WTC11 (cell line): ENCODE data around the gene ZNF335. TPM values are rescaled to one million over a fixed set of nuclear protein-coding genes. Genes with fewer than 3 reads are reported as not detected.

Source experiments
- ARID4B ChIP-seq: sonication (generic); formaldehyde crosslinking; IDR thresholded peaks from 2 replicates; pipeline ENCODE4 v1.8.0; 2023; ENCODE audit warnings: missing genetic modification reagents, mild to moderate bottlenecking, borderline replicate concordance
- ATF3 ChIP-seq: sonication (generic); formaldehyde crosslinking; conservative IDR thresholded peaks from 2 replicates; pipeline ENCODE4 v1.8.1; 2022; ENCODE audit warnings: mild to moderate bottlenecking, missing genetic modification reagents
- CBFB ChIP-seq: sonication (generic); formaldehyde crosslinking; IDR thresholded peaks from 2 replicates; pipeline ENCODE4 v1.8.1; 2022; ENCODE audit warnings: mild to moderate bottlenecking, low read depth, missing genetic modification reagents
- CDX4 ChIP-seq: fragments of 250-450 bp; sonication (Bioruptor Pico); IDR thresholded peaks from 2 replicates; pipeline ENCODE4 v1.9.0; 2021; ENCODE audit warnings: moderate library complexity, mild to moderate bottlenecking, inconsistent platforms, borderline replicate concordance
- E2F1 ChIP-seq: sonication (generic); formaldehyde crosslinking; IDR thresholded peaks from 2 replicates; pipeline ENCODE4 v1.8.0; 2022; ENCODE audit warnings: mild to moderate bottlenecking, missing genetic modification reagents
- GRHL2 ChIP-seq: fragments of 250-450 bp; sonication (Bioruptor Pico); IDR thresholded peaks from 2 replicates; pipeline ENCODE4 v1.8.0; 2022; ENCODE audit warnings: mild to moderate bottlenecking, moderate library complexity; ENCODE audit not compliant: insufficient replicate concordance, severe bottlenecking
- HMGA2 ChIP-seq: fragments of 250-450 bp; sonication (Bioruptor Pico); IDR thresholded peaks from 2 replicates; pipeline ENCODE4 v1.4.0; 2021; ENCODE audit warnings: mild to moderate bottlenecking, moderate library complexity
- JUN ChIP-seq: sonication (generic); formaldehyde crosslinking; IDR thresholded peaks from 2 replicates; pipeline ENCODE4 v1.8.0; 2023; ENCODE audit warnings: mild to moderate bottlenecking, missing genetic modification reagents
- MLX ChIP-seq: sonication (generic); formaldehyde crosslinking; IDR thresholded peaks from 2 replicates; pipeline ENCODE4 v1.8.1; 2023; ENCODE audit warnings: mild to moderate bottlenecking, missing genetic modification reagents, moderate library complexity
- NFATC4 ChIP-seq: fragments of 250-450 bp; sonication (Bioruptor Pico); IDR thresholded peaks from 2 replicates; pipeline ENCODE4 v1.9.0; 2021; ENCODE audit warnings: mild to moderate bottlenecking
- NFE2L1 ChIP-seq: sonication (generic); formaldehyde crosslinking; IDR thresholded peaks from 2 replicates; pipeline ENCODE4 v1.8.1; 2023; ENCODE audit warnings: missing genetic modification reagents
- NFYB ChIP-seq: sonication (generic); formaldehyde crosslinking; conservative IDR thresholded peaks from 2 replicates; pipeline ENCODE4 v1.8.0; 2022; ENCODE audit warnings: low read depth, missing genetic modification reagents
- RORB ChIP-seq: fragments of 250-450 bp; sonication (Bioruptor Pico); IDR thresholded peaks from 2 replicates; pipeline ENCODE4 v1.9.0; 2021; ENCODE audit warnings: mild to moderate bottlenecking
- SMAD3 ChIP-seq: sonication (generic); formaldehyde crosslinking; IDR thresholded peaks from 2 replicates; pipeline ENCODE4 v1.8.0; 2022; ENCODE audit warnings: missing genetic modification reagents, mild to moderate bottlenecking, borderline replicate concordance
- SMAD4 ChIP-seq: sonication (generic); formaldehyde crosslinking; IDR thresholded peaks from 2 replicates; pipeline ENCODE4 v1.8.0; 2022; ENCODE audit warnings: mild to moderate bottlenecking, missing genetic modification reagents
- TEAD4 ChIP-seq: sonication (generic); formaldehyde crosslinking; IDR thresholded peaks from 2 replicates; pipeline ENCODE4 v1.8.0; 2022; ENCODE audit warnings: mild to moderate bottlenecking, missing genetic modification reagents
- ZNF138 ChIP-seq: sonication (generic); formaldehyde crosslinking; conservative IDR thresholded peaks from 2 replicates; pipeline ENCODE4 v1.8.1; 2022; ENCODE audit warnings: mild to moderate bottlenecking, moderate library complexity, missing genetic modification reagents
- total RNA-seq: library from RNA; stranded (reverse); gene quantifications from 3 replicates; pipeline ENCODE4 v1.2.3, GENCODE V29; 2021
- TF ChIP-seq, protein P1 (sequence below): sonication (generic); formaldehyde crosslinking; IDR thresholded peaks from 2 replicates; pipeline ENCODE4 v1.8.1; 2022; ENCODE audit warnings: low read depth, missing genetic modification reagents, borderline replicate concordance
- TF ChIP-seq, protein P2 (sequence below): fragments of 250-450 bp; sonication (Bioruptor Pico); IDR thresholded peaks from 2 replicates; pipeline ENCODE4 v2.1.2; 2022; ENCODE audit warnings: mild to moderate bottlenecking, moderate library complexity
- TF ChIP-seq, protein P3 (sequence below): sonication (generic); formaldehyde crosslinking; IDR thresholded peaks from 2 replicates; pipeline ENCODE4 v1.8.1; 2023; ENCODE audit warnings: mild to moderate bottlenecking, moderate library complexity, missing genetic modification reagents
- TF ChIP-seq, protein P4 (sequence below): fragments of 250-450 bp; sonication (Bioruptor Pico); IDR thresholded peaks from 2 replicates; pipeline ENCODE4 v1.9.0; 2021; ENCODE audit warnings: mild to moderate bottlenecking, borderline replicate concordance

ZNF335 gene
- total RNA-seq, 1 experiment from 2014 or later: 20.0 TPM

DNA sequence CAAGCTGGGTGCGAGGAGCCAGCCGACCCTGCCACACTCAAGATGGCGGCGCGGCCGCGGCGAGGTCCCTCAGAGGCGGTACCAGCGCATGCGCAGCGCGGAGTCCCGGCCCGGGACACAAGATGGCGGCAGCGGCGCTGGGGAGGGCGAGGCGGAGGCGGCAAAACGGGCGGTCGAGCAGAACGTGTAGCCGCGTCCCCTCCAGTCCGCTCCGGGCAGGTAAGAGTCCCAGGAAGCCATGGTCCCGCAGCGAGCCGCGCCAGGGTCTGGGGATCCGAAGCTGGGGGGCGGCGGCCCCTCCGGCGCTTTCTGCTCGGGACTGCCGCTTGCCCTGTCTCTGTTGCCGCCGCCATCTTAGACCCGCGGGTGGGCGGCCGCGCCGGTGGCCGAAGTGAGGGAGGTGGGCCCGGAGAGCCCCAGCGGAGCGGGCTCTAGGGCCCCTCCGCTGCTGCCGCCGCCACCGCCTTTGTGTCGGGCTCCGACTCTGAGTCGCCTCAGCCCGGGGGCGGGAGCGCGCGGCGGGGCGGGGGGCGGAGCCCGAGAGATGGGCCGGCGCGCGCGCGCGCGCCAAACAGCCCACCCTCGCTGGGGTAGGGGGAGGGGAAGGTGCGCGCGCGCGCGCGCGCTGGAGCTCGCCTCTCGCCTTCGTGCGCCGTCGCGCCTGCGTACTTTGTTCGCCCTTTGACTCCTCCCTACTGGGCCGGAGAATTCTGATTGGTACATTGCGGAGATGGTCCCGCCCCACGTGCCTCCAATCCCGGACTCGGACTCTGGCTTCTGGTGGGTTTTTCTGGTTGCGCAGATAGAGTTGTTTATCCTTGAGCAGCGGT lies 37.2 kb downstream of the ZNF335 start, which contains the start of gene PCIF1 (continued):
- TF ChIP-seq, protein P1, sequence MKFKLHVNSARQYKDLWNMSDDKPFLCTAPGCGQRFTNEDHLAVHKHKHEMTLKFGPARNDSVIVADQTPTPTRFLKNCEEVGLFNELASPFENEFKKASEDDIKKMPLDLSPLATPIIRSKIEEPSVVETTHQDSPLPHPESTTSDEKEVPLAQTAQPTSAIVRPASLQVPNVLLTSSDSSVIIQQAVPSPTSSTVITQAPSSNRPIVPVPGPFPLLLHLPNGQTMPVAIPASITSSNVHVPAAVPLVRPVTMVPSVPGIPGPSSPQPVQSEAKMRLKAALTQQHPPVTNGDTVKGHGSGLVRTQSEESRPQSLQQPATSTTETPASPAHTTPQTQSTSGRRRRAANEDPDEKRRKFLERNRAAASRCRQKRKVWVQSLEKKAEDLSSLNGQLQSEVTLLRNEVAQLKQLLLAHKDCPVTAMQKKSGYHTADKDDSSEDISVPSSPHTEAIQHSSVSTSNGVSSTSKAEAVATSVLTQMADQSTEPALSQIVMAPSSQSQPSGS (CRISPR knock-in tag): no peak
- TF ChIP-seq HMGA2 (CRISPR knock-in tag) (no peak), ZNF138 (CRISPR knock-in tag) (no peak), E2F1 (no peak), SMAD3 (CRISPR knock-in tag) (no peak; the same call in 1 of the 2 replicates), SMAD4 (CRISPR knock-in tag) (no peak), TEAD4 (CRISPR knock-in tag) (no peak), GRHL2 (CRISPR knock-in tag) (no peak), CDX4 (CRISPR knock-in tag) (no peak; the same call in 1 of the 2 replicates), MLX (CRISPR knock-in tag) (no peak), ATF3 (CRISPR knock-in tag) (no peak), NFYB (CRISPR knock-in tag) (peak; percentile 78), JUN (CRISPR knock-in tag) (peak; percentile 93), RORB (CRISPR knock-in tag) (no peak), NFE2L1 (CRISPR knock-in tag) (peak; percentile 80; the same call in 1 of the 2 replicates), NFATC4 (peak; percentile 82), ARID4B (CRISPR knock-in tag) (peak; percentile 76; the same call in 1 of the 2 replicates), CBFB (peak; percentile 83; the same call in 1 of the 2 replicates)
- TF ChIP-seq, protein P2, sequence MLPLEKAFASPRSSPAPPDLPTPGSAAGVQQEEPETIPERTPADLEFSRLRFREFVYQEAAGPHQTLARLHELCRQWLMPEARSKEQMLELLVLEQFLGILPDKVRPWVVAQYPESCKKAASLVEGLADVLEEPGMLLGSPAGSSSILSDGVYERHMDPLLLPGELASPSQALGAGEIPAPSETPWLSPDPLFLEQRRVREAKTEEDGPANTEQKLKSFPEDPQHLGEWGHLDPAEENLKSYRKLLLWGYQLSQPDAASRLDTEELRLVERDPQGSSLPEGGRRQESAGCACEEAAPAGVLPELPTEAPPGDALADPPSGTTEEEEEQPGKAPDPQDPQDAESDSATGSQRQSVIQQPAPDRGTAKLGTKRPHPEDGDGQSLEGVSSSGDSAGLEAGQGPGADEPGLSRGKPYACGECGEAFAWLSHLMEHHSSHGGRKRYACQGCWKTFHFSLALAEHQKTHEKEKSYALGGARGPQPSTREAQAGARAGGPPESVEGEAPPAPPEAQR (CRISPR knock-in tag): no peak
- TF ChIP-seq, protein P3, sequence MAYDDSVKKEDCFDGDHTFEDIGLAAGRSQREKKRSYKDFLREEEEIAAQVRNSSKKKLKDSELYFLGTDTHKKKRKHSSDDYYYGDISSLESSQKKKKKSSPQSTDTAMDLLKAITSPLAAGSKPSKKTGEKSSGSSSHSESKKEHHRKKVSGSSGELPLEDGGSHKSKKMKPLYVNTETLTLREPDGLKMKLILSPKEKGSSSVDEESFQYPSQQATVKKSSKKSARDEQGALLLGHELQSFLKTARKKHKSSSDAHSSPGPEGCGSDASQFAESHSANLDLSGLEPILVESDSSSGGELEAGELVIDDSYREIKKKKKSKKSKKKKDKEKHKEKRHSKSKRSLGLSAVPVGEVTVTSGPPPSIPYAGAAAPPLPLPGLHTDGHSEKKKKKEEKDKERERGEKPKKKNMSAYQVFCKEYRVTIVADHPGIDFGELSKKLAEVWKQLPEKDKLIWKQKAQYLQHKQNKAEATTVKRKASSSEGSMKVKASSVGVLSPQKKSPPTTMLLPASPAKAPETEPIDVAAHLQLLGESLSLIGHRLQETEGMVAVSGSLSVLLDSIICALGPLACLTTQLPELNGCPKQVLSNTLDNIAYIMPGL: peak; percentile 31; the same call in 1 of the 2 replicates
- TF ChIP-seq, protein P4, sequence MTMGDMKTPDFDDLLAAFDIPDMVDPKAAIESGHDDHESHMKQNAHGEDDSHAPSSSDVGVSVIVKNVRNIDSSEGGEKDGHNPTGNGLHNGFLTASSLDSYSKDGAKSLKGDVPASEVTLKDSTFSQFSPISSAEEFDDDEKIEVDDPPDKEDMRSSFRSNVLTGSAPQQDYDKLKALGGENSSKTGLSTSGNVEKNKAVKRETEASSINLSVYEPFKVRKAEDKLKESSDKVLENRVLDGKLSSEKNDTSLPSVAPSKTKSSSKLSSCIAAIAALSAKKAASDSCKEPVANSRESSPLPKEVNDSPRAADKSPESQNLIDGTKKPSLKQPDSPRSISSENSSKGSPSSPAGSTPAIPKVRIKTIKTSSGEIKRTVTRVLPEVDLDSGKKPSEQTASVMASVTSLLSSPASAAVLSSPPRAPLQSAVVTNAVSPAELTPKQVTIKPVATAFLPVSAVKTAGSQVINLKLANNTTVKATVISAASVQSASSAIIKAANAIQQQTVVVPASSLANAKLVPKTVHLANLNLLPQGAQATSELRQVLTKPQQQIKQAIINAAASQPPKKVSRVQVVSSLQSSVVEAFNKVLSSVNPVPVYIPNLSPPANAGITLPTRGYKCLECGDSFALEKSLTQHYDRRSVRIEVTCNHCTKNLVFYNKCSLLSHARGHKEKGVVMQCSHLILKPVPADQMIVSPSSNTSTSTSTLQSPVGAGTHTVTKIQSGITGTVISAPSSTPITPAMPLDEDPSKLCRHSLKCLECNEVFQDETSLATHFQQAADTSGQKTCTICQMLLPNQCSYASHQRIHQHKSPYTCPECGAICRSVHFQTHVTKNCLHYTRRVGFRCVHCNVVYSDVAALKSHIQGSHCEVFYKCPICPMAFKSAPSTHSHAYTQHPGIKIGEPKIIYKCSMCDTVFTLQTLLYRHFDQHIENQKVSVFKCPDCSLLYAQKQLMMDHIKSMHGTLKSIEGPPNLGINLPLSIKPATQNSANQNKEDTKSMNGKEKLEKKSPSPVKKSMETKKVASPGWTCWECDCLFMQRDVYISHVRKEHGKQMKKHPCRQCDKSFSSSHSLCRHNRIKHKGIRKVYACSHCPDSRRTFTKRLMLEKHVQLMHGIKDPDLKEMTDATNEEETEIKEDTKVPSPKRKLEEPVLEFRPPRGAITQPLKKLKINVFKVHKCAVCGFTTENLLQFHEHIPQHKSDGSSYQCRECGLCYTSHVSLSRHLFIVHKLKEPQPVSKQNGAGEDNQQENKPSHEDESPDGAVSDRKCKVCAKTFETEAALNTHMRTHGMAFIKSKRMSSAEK: no peak
